Heart left ventricle (tissue), 16 donors: ENCODE measurements around the gene TRAF7. TPM values are rescaled to one million over a fixed set of nuclear protein-coding genes. Genes with fewer than 3 reads are reported as not detected.

ENCODE experiments used
- ATAC-seq, 4 donors: fragments of 200-7000 bp; cut with Tn5 transposase; one replicate each; pipeline ENCODE4 v1.9.1; 2020 to 2022; ENCODE audit warnings: moderate library complexity in 4 of 4, mild to moderate bottlenecking in 3 of 4, moderate number of reproducible peaks in 1 of 4
- DNase-seq, 5 donors: peaks; one replicate each; pipeline ENCODE4 v3.0.0-alpha.2; 2020
- H3K27ac ChIP-seq, 12 donors: fragments of 200-600 bp; sonication (generic) in 4 of 12; one replicate each; pipeline versions ENCODE4 v1.5.0 to v1.8.0; 2016 to 2022; ENCODE audit warnings: mild to moderate bottlenecking in 2 of 12
- H3K27me3 ChIP-seq, 9 donors: fragments of 200-600 bp; sonication (generic) in 2 of 9; one replicate each; pipeline versions ENCODE4 v1.5.1 to v1.8.0; 2016 to 2022; ENCODE audit warnings: mild to moderate bottlenecking in 3 of 9
- H3K36me3 ChIP-seq, 9 donors: fragments of 200-600 bp; sonication (generic) in 2 of 9; one replicate each; pipeline versions ENCODE4 v1.5.0 to v1.8.0; 2018 to 2022; ENCODE audit warnings: mild to moderate bottlenecking in 2 of 9
- H3K4me1 ChIP-seq, 12 donors: fragments of 200-600 bp; sonication (generic) in 4 of 12; one replicate each; pipeline versions ENCODE4 v1.5.0 to v1.8.0; 2016 to 2022; ENCODE audit warnings: mild to moderate bottlenecking in 3 of 12
- H3K4me3 ChIP-seq, 12 donors: fragments of 200-600 bp; sonication (generic) in 4 of 12; one replicate each; pipeline versions ENCODE4 v1.5.0 to v1.8.0; 2017 to 2022; ENCODE audit warnings: mild to moderate bottlenecking in 9 of 12, moderate library complexity in 4 of 12
- H3K9me3 ChIP-seq, 12 donors: fragments of 200-600 bp; sonication (generic) in 4 of 12; one replicate each; pipeline versions ENCODE4 v1.5.0 to v1.8.0; 2016 to 2022; ENCODE audit warnings: mild to moderate bottlenecking in 1 of 12
- POLR2A ChIP-seq, 2 donors: fragments of 450-650 bp; IDR thresholded peaks; one replicate each; pipeline ENCODE4 v1.6.1; 2017; ENCODE audit warnings: antibody characterized with exemption in 2 of 2, mild to moderate bottlenecking in 2 of 2, moderate library complexity in 2 of 2
- WGBS, 4 donors: extraction: QIAGEN DNeasy Blood & Tissue Kit in 2 of 4; methylation state at CpG; one replicate each; pipeline versions ENCODE4 v1.1.5 to v1.1.7; 2013 to 2018; 5-methylcytosine and 5-hydroxymethylcytosine counted together
- intact Hi-C, 10 donors: fragments of 100-400 bp; cut with DNase I; formaldehyde crosslinking; loops; one replicate each; pipeline versions ENCODE4 v1.11.1 to v1.14.2; 2022
- polyA plus RNA-seq, 2 donors: library from polyadenylated mRNA; stranded (reverse); fragments of 200-250 nt; gene quantifications; one replicate each; pipeline ENCODE4 v1.2.3, GENCODE V29; 2013
- total RNA-seq, 9 donors: library from RNA; depleted of rRNA in 2 of 9; stranded (reverse); fragments of >200 nt in 2 of 9; fragmentation: NEBNext Ultra II Directional in 3 of 9; extraction: Animal tissue kit (Norgen Biotek cat#: 25700) in 3 of 9; gene quantifications; one replicate each; pipeline versions ENCODE4 v1.1.0 to v1.2.4, GENCODE V29; 2016 to 2023
- TF ChIP-seq, protein P1 (sequence below), 12 donors: fragments of 200-600 bp; sonication (generic) in 4 of 12; IDR thresholded peaks; one replicate each; pipeline versions ENCODE4 v1.5.0 to v1.8.0; 2018 to 2022; ENCODE audit warnings: antibody characterized with exemption in 12 of 12, mild to moderate bottlenecking in 5 of 12
- donor health status: ischemic (EF 13 %, LVEDD 7.1; RV severe dilation, severe dysfunction).
- donor health status: healthy with polysubstance abuse.
- donor health status: DM: no; HTN: yes; CAD: no.
- donor health status: DM: no; HTN: no; CAD: no.
- donor health status: ischemic (EF 25% LVEDD 6.9; RV normal size, moderate dysfunction).
- donor health status: ischemic (EF 25% LVEDD 5.7; RV mildly dilated, moderate dysfunction).
- donor health status: healthy.
- donor health status: DM: yes; HTN: yes; CAD: no.
- donor health status: ischemic (EF 35%, LVEDD 5.7; RV mildly dilated, moderate dysfunction).
- donor health status: nonischemic (EF 11% LVEDD 7.7; RV severe dilation, severe dysfunction).
- donor health status: DM: yes; HTN: yes; CAD: no.
- donor health status: PGD.
- donor health status: ischemic (EF 29% LVEDD 5.4; RV normal size, mild dysfunction).
- donor health status: nonischemic (EF 23%, LVEDD 6.1; RV moderate dilation, normal function).

TRAF7 gene
- total and polyA plus RNA-seq, 11 donors = 12.2 to 40.2 (median 27.0) TPM

DNA sequence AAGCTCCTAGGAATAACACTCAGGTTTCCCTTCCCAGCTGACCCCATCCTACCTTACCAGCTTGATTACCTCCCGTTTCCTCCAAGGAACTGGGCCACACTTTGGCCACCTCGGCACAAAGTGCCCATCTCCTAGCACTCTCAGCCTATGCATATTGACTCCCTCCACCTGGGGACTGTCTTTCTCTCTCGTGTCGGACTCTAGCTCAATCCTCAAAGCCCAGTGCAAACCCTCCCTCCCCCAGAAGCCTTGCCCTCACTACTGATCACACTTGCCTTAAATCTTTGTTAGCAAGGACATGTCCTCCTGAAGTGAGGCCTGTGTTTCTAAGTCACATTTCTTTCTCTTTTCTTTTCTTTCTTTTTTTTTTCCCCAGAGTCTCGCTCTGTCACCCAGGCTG is 9.7 kb upstream of the TRAF7 start:
- Histone ChIP-seq H3K36me3 (peaks cover 0 to under 1% (median 0%) of the 10 kb centered on the region in 9 donors), H3K27ac (no peak overlapping the region), H3K27me3 (no peaks in the 10 kb centered on the region), H3K4me3 (no peak overlapping the region), H3K4me1 (peaks cover 0 to 36% (median 22%) of the 10 kb centered on the region in 12 donors), H3K9me3 (no peaks in the 10 kb centered on the region)
- intact Hi-C loops = no loop called here
- TF ChIP-seq POLR2A (IDR thresholded peaks at IDR 0.05) = no peak
- TF ChIP-seq, protein P1, sequence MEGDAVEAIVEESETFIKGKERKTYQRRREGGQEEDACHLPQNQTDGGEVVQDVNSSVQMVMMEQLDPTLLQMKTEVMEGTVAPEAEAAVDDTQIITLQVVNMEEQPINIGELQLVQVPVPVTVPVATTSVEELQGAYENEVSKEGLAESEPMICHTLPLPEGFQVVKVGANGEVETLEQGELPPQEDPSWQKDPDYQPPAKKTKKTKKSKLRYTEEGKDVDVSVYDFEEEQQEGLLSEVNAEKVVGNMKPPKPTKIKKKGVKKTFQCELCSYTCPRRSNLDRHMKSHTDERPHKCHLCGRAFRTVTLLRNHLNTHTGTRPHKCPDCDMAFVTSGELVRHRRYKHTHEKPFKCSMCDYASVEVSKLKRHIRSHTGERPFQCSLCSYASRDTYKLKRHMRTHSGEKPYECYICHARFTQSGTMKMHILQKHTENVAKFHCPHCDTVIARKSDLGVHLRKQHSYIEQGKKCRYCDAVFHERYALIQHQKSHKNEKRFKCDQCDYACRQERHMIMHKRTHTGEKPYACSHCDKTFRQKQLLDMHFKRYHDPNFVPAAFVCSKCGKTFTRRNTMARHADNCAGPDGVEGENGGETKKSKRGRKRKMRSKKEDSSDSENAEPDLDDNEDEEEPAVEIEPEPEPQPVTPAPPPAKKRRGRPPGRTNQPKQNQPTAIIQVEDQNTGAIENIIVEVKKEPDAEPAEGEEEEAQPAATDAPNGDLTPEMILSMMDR (IDR thresholded peaks at IDR 0.05) = no peak
- no peak for DNase-seq
- ATAC-seq = no peak
- WGBS, 4 donors = 80 to 87% (median 86%) methylated on average over 5 of the region's 5 CpGs

DNA sequence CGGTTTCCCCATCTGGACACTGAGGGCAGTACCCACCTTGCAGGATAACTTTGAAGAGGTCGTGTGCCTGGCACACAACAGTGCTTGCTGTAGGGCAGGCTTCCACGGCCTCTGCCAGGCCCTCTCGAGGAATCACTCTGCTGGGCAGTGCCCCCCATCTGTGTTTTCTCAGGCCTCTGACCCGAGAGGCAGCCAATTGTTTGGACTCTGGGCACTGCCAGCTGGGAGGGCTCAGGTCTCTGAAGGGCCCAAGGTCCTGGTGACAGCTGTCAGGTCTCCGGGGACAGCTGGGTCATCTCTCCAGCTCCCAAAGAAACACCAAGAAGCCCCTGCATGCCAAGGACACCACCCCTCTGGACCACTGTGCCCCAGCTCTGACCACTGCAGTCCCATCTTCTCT is 8.2 kb upstream of the TRAF7 start:
- H3K4me1 ChIP-seq = peaks cover 5 to 51% (median 37%) of the 10 kb centered on the region in 12 donors
- DNase-seq (peak in 1 of 5 donors; percentile 26), ATAC-seq (no peak)
- peak overlapping the region; percentile 34 to 95 (median 88) for H3K27ac ChIP-seq
- no peaks in the 10 kb centered on the region for H3K27me3 ChIP-seq
- peak overlapping the region in 3 of 12 donors; percentile 47 to 54 (median 50) for H3K4me3 ChIP-seq
- no peaks in the 10 kb centered on the region for H3K9me3 ChIP-seq
- WGBS, 4 donors = 58 to 61% (median 59%) methylated on average over 5 to 6 of the region's 6 CpGs
- peaks cover 0 to 11% (median 5%) of the 10 kb centered on the region in 9 donors for H3K36me3 ChIP-seq
- intact Hi-C loops = no loop called here
- TF ChIP-seq, protein P1 (IDR thresholded peaks at IDR 0.05) = no peak
- TF ChIP-seq POLR2A (IDR thresholded peaks at IDR 0.05) = no peak

DNA sequence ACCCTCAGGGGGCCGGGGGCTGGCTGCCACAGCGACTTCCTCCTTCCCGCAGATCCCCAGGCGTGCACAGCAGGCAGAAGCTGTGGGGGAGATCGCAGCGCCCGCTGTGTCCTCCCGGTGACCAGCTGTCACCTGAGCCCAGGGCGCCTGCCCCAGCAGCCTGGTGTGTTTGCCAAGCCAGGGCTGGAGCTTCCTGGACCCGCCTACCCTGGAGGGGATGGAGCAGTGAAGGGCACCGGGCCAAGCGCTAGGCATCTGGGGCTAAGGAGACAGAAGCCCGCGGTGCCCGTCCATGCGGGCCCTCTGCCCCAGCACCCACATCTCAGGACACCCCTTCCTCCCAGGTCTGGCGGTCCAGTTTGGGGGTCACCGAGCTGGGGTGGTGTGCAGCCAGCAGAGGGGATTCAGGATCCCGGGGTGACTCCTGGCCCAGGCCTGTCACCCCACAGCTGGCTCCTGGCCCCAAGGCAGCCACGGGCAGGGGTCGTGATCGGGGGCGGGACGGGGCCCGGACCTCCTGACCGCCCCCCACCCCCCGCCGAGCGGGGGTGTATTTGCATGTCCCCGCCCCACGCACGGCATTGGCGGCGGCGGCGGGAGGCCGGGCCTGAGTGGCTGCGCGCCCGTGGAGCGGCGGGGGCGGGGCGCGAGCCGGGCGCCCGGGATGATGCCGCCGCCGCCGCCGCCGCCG is 7.5 kb upstream of the TRAF7 start, which contains the start of gene RAB26:
Gene RAB26, plus strand, starts transcription at position 645 of the 691 bp plus-strand sequence. CDS start 159 bp downstream, outside the sequence.
- H3K4me1 ChIP-seq = peaks cover 7 to 59% (median 45%) of the 10 kb centered on the region in 12 donors
- H3K4me3 ChIP-seq = peak within 1 kb of the TSS; percentile 38 to 64 (median 54)
- ATAC-seq = peak; percentile 84 to 95 (median 86)
- no peak for TF ChIP-seq POLR2A (IDR thresholded peaks at IDR 0.05)
- TF ChIP-seq, protein P1 (IDR thresholded peaks at IDR 0.05) = no peak
- 1 to 8% (median 4%) methylated on average over 8 to 55 of the region's 55 CpGs for WGBS, 4 donors
- H3K9me3 ChIP-seq = no peaks in the 10 kb centered on the region
- intact Hi-C loops = no loop called here
- no peaks in the 10 kb centered on the region for H3K27me3 ChIP-seq
- H3K36me3 ChIP-seq = peaks cover 0 to 11% (median 5%) of the 10 kb centered on the region in 9 donors
- peak within 1 kb of the TSS; percentile 34 to 95 (median 88) for H3K27ac ChIP-seq
- peak; percentile 83 to 93 (median 87) for DNase-seq
